ENCODE data around the gene NIN. TPM values are rescaled to one million over a fixed set of nuclear protein-coding genes. Genes with fewer than 3 reads are reported as not detected.

Gene NIN
- total RNA-seq, 1 donor from 2014 or later = 21.0 TPM

DNA sequence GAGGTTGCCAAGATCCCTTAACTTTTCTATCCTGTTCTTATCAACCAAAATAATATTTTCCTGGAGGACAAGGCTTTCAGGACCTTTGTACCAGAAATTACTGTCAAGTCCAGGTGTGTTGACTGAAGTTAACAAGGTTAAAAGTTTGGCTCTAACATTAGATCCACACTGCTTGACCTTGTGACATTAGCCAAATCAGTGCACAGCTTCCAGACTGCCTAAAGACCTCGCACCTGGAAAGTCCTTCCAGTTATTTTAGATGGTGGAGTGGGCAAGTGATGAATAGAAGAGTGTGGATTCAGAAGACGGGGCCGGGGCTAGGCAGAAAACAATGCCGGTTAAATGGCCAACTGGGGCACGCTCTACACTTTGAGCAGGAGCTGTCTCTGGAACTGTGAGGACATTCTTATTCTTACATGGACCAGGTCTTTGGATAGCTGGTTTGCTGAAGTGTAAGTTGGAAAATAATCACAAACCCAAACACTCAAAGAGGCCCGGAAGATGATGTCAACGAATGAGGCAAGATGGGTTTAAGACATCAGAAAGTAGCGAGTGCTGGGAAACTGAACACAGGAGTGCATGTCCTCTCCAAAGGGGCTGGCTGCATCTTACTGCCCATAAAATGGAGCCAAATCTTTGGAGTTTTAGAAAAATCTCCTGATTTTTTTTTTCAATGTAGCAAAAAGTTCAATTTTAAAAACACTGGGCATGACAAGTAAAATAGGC lies 56.3 kb downstream of the NIN start:
- Mint-ChIP-seq H3K27me3 (peaks cover 3% of the 10 kb centered on the region), H3K36me3 (ENCODE audit: insufficient read depth) (peaks cover 14% of the 10 kb centered on the region), H3K4me3 (ENCODE audit: low read depth) (no peak overlapping the region), H3K4me1 (ENCODE audit: low read depth) (no peaks in the 10 kb centered on the region), H3K9me3 (ENCODE audit: low read depth) (no peaks in the 10 kb centered on the region), H3K27ac (no peak overlapping the region)
- DNase-seq (ENCODE audit: low spot score, unreplicated experiment) = no peak
- TF ChIP-seq, protein P1, sequence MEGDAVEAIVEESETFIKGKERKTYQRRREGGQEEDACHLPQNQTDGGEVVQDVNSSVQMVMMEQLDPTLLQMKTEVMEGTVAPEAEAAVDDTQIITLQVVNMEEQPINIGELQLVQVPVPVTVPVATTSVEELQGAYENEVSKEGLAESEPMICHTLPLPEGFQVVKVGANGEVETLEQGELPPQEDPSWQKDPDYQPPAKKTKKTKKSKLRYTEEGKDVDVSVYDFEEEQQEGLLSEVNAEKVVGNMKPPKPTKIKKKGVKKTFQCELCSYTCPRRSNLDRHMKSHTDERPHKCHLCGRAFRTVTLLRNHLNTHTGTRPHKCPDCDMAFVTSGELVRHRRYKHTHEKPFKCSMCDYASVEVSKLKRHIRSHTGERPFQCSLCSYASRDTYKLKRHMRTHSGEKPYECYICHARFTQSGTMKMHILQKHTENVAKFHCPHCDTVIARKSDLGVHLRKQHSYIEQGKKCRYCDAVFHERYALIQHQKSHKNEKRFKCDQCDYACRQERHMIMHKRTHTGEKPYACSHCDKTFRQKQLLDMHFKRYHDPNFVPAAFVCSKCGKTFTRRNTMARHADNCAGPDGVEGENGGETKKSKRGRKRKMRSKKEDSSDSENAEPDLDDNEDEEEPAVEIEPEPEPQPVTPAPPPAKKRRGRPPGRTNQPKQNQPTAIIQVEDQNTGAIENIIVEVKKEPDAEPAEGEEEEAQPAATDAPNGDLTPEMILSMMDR (IDR thresholded peaks at IDR 0.05; ENCODE audit: unreplicated experiment) = no peak

DNA sequence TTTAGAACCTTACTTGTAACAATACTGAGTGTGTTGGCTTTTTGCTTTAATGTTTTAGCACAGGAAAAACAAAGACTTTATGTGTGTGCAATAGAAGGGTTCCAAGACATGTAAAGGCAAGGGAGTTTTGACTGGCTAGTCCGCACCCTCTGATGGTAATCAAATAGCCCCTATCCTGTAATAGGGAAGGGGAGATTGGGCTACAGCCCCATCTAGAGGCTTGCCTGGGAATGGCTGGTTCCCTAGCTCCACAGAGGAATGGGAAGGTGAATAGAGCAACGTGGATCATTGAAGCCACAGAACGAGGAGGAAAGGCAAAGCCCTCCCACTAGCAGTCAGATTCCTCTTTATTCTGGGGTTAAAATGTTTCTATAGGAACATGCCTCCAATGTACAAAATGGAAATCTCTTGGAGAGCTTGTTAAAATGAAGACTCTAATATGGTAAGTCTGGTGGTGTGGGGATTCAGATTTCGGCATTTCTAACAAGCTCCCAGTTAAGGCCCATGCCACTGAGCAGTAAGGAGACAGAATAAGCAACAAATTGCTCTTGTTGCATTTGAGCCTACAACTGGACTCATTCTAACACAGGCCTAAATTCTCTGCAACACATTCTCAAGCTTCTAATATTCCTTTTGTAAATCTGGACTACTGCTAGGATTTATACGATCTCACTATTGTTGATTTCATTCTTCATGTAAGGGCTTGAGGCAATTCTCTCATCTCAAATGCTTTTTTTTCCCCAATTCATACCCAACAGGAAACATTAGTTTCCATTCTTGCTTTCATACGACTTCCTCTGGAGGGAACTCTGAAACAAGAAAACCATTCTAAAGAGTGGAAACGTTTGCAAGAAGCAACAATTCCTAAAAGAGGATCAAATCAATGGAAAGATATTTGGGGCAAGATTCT lies 57.1 kb downstream of the NIN start:
- no peaks in the 10 kb centered on the region for H3K9me3 Mint-ChIP-seq (ENCODE audit: low read depth)
- no peak overlapping the region for H3K4me3 Mint-ChIP-seq (ENCODE audit: low read depth)
- TF ChIP-seq, protein P1 (IDR thresholded peaks at IDR 0.05; ENCODE audit: unreplicated experiment) = peak; percentile 86
- no peak overlapping the region for H3K27ac Mint-ChIP-seq
- H3K27me3 Mint-ChIP-seq = no peaks in the 10 kb centered on the region
- no peaks in the 10 kb centered on the region for H3K4me1 Mint-ChIP-seq (ENCODE audit: low read depth)
- peak; percentile 37 for DNase-seq (ENCODE audit: low spot score, unreplicated experiment)
- peaks cover 14% of the 10 kb centered on the region for H3K36me3 Mint-ChIP-seq (ENCODE audit: insufficient read depth)

DNA sequence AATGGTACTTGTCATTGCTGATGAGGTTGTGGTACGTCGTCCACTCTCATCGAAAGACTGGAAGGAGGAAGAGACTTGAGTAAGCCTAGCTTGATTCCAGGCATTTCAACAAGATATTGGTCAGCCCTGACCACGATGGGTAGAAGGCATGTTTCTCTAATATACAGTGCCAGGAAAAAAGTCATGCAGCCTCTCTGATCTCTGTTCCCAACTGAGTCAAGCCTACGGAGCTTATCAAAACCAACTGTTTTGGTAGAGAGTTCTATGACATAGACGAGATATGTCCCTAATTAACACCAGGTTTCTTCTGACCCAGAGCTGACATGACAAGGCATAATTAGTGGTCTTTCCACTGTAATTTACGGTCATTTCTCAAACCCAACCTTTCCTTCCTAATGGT lies 58.5 kb downstream of the NIN start:
- TF ChIP-seq, protein P1 (IDR thresholded peaks at IDR 0.05; ENCODE audit: unreplicated experiment) = no peak
- no peak for DNase-seq (ENCODE audit: low spot score, unreplicated experiment)
- no peaks in the 10 kb centered on the region for H3K4me1 Mint-ChIP-seq (ENCODE audit: low read depth)
- H3K4me3 Mint-ChIP-seq (ENCODE audit: low read depth) = no peak overlapping the region
- no peaks in the 10 kb centered on the region for H3K9me3 Mint-ChIP-seq (ENCODE audit: low read depth)
- peaks cover 17% of the 10 kb centered on the region for H3K36me3 Mint-ChIP-seq (ENCODE audit: insufficient read depth)
- H3K27ac Mint-ChIP-seq = no peak overlapping the region
- no peaks in the 10 kb centered on the region for H3K27me3 Mint-ChIP-seq

DNA sequence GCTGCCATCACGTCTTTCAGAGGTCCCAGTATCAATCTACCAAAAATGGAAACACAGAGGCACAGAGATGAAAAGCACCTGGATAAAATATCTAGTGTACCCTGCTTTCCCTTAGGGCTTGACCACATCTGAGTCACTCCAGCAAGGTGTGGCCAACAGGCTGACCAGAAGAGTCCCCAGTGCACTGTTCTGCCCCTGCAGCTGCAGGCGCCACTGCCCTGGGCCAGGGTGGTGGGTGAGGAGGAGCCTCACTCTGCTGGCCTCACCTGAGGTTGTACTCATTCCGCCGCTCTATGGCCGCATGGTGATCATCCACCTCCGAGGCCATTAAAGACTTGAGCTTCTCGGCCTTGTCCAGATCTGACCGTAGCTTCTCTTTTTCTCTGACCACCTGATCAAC lies 60.4 kb downstream of the NIN start:
- Mint-ChIP-seq H3K36me3 (ENCODE audit: insufficient read depth) (peaks cover 23% of the 10 kb centered on the region), H3K27ac (peak overlapping the region; percentile 21), H3K4me3 (ENCODE audit: low read depth) (no peak overlapping the region), H3K4me1 (ENCODE audit: low read depth) (no peaks in the 10 kb centered on the region), H3K9me3 (ENCODE audit: low read depth) (no peaks in the 10 kb centered on the region), H3K27me3 (no peaks in the 10 kb centered on the region)
- TF ChIP-seq, protein P1 (IDR thresholded peaks at IDR 0.05; ENCODE audit: unreplicated experiment) = no peak
- no peak for DNase-seq (ENCODE audit: low spot score, unreplicated experiment)

DNA sequence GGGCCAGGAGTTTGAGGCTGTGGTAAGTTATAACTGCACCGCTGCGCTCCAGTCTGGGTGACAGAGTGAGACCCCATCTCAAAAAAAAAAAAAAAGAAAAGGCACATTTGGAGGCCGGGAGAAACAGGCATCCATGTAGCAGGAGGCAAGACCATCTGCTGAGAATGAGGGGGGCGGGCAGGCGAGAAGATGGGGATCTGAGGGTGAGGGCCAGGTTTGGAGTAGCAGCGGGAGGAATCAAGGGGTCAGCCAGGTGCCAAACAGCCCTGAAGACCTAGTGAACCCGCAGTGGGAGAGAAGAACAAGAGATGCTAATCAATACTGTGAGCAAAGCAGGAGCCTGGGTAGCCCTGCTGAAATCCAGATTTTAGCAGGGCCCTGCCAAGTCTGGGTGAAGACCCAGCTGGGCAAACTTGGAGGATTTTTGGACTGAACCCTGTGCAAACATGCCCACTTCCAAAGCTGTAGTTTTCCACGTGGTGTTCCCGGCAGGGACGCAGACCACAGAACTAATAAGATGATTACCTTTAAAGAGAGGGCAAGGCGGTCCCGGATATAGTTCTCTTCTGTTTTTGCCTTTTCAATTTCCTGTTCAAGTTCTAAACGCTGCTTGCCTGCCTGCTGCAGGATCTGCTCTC lies 61.0 kb downstream of the NIN start:
- Mint-ChIP-seq H3K4me1 (ENCODE audit: low read depth) (no peaks in the 10 kb centered on the region), H3K27ac (no peak overlapping the region), H3K36me3 (ENCODE audit: insufficient read depth) (peaks cover 23% of the 10 kb centered on the region), H3K4me3 (ENCODE audit: low read depth) (no peak overlapping the region), H3K9me3 (ENCODE audit: low read depth) (no peaks in the 10 kb centered on the region), H3K27me3 (no peaks in the 10 kb centered on the region)
- DNase-seq (ENCODE audit: low spot score, unreplicated experiment) = no peak
- TF ChIP-seq, protein P1 (IDR thresholded peaks at IDR 0.05; ENCODE audit: unreplicated experiment) = no peak

All from progenitor cell of endocrine pancreas (in vitro differentiated cells).